Measurements from ENCODE around the gene VAV2. TPM values are rescaled to one million over a fixed set of nuclear protein-coding genes. Genes with fewer than 3 reads are reported as not detected.

VAV2 gene
- total RNA-seq, 3 donors from 2014 or later (not counting 1 experiment from before 2014, with no cell fraction given) = 3.9 to 5.1 (median 4.8) TPM

DNA sequence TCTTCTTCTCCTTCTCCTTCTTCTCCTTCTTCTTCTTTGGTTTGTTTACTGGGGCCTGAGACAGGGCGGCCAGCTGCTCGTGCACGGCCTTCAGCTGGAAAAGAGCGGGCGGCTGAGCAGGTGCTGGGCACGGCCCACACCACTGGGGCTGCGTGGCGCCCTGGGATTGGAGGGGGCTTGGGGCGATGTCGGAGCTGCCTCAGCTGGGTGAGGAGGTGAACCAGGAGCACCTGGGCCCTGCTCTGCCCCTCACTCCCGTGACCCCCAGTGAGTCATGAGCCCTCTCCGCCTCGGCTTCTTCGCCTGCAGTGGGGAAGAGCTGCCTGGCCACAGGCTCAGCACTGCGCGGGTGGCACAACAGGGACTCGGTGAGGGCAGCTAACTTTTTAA lies 48.0 kb upstream of the VAV2 start:
- Mint-ChIP-seq H3K36me3 (peaks cover 8% of the 10 kb centered on the region), H3K4me3 (no peak overlapping the region), H3K27ac (no peak overlapping the region), H3K9me3 (no peaks in the 10 kb centered on the region), H3K27me3 (ENCODE audit: low read depth in 2 of 2) (no peaks in the 10 kb centered on the region), H3K4me1 (peaks cover 0 to 10% of the 10 kb centered on the region in 2 donors)
- H3K27me3 ChIP-seq (ENCODE audit: control insufficient read depth, insufficient read depth, low read length) = no peaks in the 10 kb centered on the region
- TF ChIP-seq, protein P1, sequence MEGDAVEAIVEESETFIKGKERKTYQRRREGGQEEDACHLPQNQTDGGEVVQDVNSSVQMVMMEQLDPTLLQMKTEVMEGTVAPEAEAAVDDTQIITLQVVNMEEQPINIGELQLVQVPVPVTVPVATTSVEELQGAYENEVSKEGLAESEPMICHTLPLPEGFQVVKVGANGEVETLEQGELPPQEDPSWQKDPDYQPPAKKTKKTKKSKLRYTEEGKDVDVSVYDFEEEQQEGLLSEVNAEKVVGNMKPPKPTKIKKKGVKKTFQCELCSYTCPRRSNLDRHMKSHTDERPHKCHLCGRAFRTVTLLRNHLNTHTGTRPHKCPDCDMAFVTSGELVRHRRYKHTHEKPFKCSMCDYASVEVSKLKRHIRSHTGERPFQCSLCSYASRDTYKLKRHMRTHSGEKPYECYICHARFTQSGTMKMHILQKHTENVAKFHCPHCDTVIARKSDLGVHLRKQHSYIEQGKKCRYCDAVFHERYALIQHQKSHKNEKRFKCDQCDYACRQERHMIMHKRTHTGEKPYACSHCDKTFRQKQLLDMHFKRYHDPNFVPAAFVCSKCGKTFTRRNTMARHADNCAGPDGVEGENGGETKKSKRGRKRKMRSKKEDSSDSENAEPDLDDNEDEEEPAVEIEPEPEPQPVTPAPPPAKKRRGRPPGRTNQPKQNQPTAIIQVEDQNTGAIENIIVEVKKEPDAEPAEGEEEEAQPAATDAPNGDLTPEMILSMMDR (IDR thresholded peaks at IDR 0.05) = no peak
- ATAC-seq (no peak), DNase-seq (no peak)
- H3K27ac ChIP-seq (ENCODE audit: low read length) = no peak overlapping the region
- no peak overlapping the region for H3K4me3 ChIP-seq (ENCODE audit: low read length)
- H3K36me3 ChIP-seq (ENCODE audit: control insufficient read depth, insufficient read depth, low read length) = peaks cover 52% of the 10 kb centered on the region
- no peaks in the 10 kb centered on the region for H3K9me3 ChIP-seq (ENCODE audit: control insufficient read depth, insufficient read depth, low read length)
- intact Hi-C loops (cut with micrococcal nuclease) = no loop called here
- WGBS (ENCODE audit: insufficient coverage) = 95% methylated on average over 17 of the region's 17 CpGs
- H3K4me1 ChIP-seq (ENCODE audit: control insufficient read depth, insufficient read depth, low read length) = no peaks in the 10 kb centered on the region

DNA sequence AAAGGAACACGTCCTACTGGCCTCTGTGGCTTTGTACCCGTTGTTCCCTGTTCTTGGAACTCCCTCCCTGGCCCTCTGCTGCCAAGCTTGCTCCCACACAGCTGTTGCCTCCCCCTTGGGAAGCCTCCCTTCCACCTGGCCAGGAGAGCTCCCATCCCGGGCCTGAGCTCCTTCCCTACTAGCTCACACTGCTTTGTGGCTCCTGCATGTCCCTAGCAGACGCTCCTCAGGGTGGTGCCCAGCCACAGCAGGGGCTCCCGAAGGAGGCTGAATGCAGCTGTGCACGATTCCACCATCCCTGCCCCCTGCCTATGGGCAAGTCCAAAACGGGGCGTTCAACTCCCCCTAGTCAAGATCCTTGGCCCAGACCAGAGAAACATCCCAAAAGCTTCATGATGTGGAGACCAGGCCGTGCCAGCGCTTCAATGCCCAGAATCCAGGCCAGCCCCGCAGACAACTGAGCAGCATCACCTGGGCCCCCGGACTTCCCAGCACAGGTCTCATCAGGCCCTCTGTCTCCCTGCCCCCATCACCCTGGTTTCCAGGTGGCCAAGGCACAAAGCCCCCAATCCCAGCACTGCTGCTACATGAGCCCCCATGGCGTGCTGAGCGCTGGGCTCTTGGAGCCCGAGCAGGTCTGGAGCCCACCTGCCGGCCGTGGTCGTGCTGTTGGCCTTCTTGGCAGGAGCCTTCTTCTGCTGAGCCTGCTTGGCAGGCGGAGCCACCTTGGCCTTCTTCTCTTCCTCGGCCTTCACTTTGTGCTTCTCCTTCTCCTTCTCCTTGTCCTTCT lies 47.5 kb upstream of the VAV2 start:
- intact Hi-C loops (cut with micrococcal nuclease) = no loop called here
- Histone ChIP-seq H3K9me3 (ENCODE audit: control insufficient read depth, insufficient read depth, low read length) (no peaks in the 10 kb centered on the region), H3K27me3 (ENCODE audit: control insufficient read depth, insufficient read depth, low read length) (no peaks in the 10 kb centered on the region), H3K27ac (ENCODE audit: low read length) (no peak overlapping the region), H3K36me3 (ENCODE audit: control insufficient read depth, insufficient read depth, low read length) (peaks cover 52% of the 10 kb centered on the region), H3K4me1 (ENCODE audit: control insufficient read depth, insufficient read depth, low read length) (no peaks in the 10 kb centered on the region), H3K4me3 (ENCODE audit: low read length) (no peak overlapping the region)
- no peaks in the 10 kb centered on the region for H3K9me3 Mint-ChIP-seq
- TF ChIP-seq, protein P1 (IDR thresholded peaks at IDR 0.05) = no peak
- peak overlapping the region; percentile 19 to 28 for H3K27ac Mint-ChIP-seq
- peaks cover 0 to 10% of the 10 kb centered on the region in 2 donors for H3K4me1 Mint-ChIP-seq
- no peaks in the 10 kb centered on the region for H3K27me3 Mint-ChIP-seq (ENCODE audit: low read depth in 2 of 2)
- ATAC-seq (no peak), DNase-seq (no peak)
- no peak overlapping the region for H3K4me3 Mint-ChIP-seq
- WGBS (ENCODE audit: insufficient coverage) = 97% methylated on average over 20 of the region's 20 CpGs
- peaks cover 8% of the 10 kb centered on the region for H3K36me3 Mint-ChIP-seq

DNA sequence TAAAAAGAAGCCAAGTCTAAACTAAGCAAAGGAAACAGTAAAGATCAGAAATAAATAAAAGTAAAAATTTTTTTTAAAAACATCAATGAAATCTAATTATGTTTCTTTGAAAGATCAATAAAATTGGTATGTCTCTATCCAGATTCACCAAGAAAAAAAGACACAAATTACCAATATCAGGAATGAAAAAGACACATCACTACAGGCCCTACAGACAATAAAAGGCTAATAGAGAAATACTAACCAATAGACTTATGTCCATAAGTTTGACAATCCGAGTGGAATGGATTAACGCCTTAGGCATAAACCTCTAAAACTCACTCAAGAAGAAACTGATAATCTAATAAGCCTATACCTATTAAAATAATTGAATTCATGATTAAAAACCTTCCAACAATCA lies 45.5 kb upstream of the VAV2 start:
- Mint-ChIP-seq H3K27me3 (ENCODE audit: low read depth in 2 of 2) (no peaks in the 10 kb centered on the region), H3K9me3 (no peaks in the 10 kb centered on the region), H3K27ac (no peak overlapping the region), H3K4me1 (peaks cover 0 to 10% of the 10 kb centered on the region in 2 donors), H3K4me3 (no peak overlapping the region), H3K36me3 (peaks cover 13% of the 10 kb centered on the region)
- TF ChIP-seq, protein P1 (IDR thresholded peaks at IDR 0.05) = no peak
- Histone ChIP-seq H3K4me1 (ENCODE audit: control insufficient read depth, insufficient read depth, low read length) (no peaks in the 10 kb centered on the region), H3K27ac (ENCODE audit: low read length) (no peak overlapping the region), H3K9me3 (ENCODE audit: control insufficient read depth, insufficient read depth, low read length) (no peaks in the 10 kb centered on the region), H3K36me3 (ENCODE audit: control insufficient read depth, insufficient read depth, low read length) (peaks cover 57% of the 10 kb centered on the region), H3K4me3 (ENCODE audit: low read length) (no peak overlapping the region), H3K27me3 (ENCODE audit: control insufficient read depth, insufficient read depth, low read length) (no peaks in the 10 kb centered on the region)
- WGBS (ENCODE audit: insufficient coverage) = 100% methylated on average over 2 of the region's 2 CpGs
- ATAC-seq = no peak
- no peak for DNase-seq
- intact Hi-C loops (cut with micrococcal nuclease) = no loop called here

DNA sequence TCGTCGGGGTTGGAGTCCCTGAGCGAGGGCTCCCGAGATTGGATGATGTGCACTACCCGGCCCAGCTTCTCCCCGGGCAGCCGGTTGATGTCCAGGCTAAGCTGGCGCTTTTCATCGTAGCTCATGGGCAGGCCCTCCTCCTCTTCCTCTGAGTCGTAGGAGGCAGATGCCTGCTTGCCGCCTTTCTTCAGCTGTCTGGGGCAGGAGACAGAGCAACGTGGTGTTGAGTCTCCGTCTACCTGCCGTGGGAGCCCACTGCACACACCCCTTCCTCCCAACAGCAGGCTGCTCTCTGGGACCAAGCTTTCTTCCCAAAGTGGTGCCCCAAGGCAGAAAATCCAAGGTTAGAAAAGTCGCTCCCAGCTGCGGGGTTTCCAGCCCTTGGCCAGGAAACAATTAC lies 44.0 kb upstream of the VAV2 start:
- no peak overlapping the region for H3K4me3 Mint-ChIP-seq
- peaks cover 49% of the 10 kb centered on the region for H3K36me3 ChIP-seq (ENCODE audit: control insufficient read depth, insufficient read depth, low read length)
- H3K27ac ChIP-seq (ENCODE audit: low read length) = no peak overlapping the region
- TF ChIP-seq, protein P1 (IDR thresholded peaks at IDR 0.05) = no peak
- DNase-seq (no peak), ATAC-seq (no peak)
- peaks cover 13% of the 10 kb centered on the region for H3K36me3 Mint-ChIP-seq
- 96% methylated on average over 16 of the region's 16 CpGs for WGBS (ENCODE audit: insufficient coverage)
- no peak overlapping the region for H3K4me3 ChIP-seq (ENCODE audit: low read length)
- peaks cover 0 to 10% of the 10 kb centered on the region in 2 donors for H3K4me1 Mint-ChIP-seq
- no peaks in the 10 kb centered on the region for H3K27me3 ChIP-seq (ENCODE audit: control insufficient read depth, insufficient read depth, low read length)
- no peaks in the 10 kb centered on the region for H3K9me3 ChIP-seq (ENCODE audit: control insufficient read depth, insufficient read depth, low read length)
- no peaks in the 10 kb centered on the region for H3K4me1 ChIP-seq (ENCODE audit: control insufficient read depth, insufficient read depth, low read length)
- no peaks in the 10 kb centered on the region for H3K27me3 Mint-ChIP-seq (ENCODE audit: low read depth in 2 of 2)
- intact Hi-C loops (cut with micrococcal nuclease) = no loop called here
- no peaks in the 10 kb centered on the region for H3K9me3 Mint-ChIP-seq
- no peak overlapping the region for H3K27ac Mint-ChIP-seq
